Caco-2 (cell line): ENCODE data around the gene KDM2B. TPM values are rescaled to one million over a fixed set of nuclear protein-coding genes. Genes with fewer than 3 reads are reported as not detected.

Experiments used
- BruUV-seq: library from RNA; stranded (reverse); fragments of 400-500 nt; replicated peaks from 2 replicates; lab custom pipeline; 2021; lab: Mats Ljungman, UMichigan
- CTCF ChIA-PET: fragments of 300-600 bp; sonication (Branson Sonifier 250); formaldehyde crosslinking; loops from one replicate; lab custom pipeline; 2022; ENCODE audit warnings: antibody characterized with exemption; lab: Charles Lee
- POLR2A ChIA-PET: fragments of 300-600 bp; sonication (Branson Sonifier 250); formaldehyde crosslinking; loops from one replicate; lab custom pipeline; 2022; ENCODE audit warnings: antibody characterized with exemption; lab: Charles Lee
- DNase-seq, 2 experiments: peaks; one replicate each; pipeline versions ENCODE4 v3.0.0 to v3.0.0-alpha.2; 2020 to 2022
- H3K27me3 ChIP-seq: replicated peaks from 2 replicates; pipeline ENCODE4 v1.6.0; 2011; ENCODE audit warnings: low read length; ENCODE audit not compliant: control insufficient read depth, insufficient read depth
- H3K36me3 ChIP-seq: 2 replicates; pipeline ENCODE4 v1.5.1; 2011; ENCODE audit warnings: low read length; ENCODE audit not compliant: control insufficient read depth, insufficient read depth
- H3K4me1 ChIP-seq: fragments of 250-450 bp; sonication (Bioruptor Pico); 2 replicates; pipeline ENCODE4 v1.5.1; 2020; ENCODE audit warnings: mild to moderate bottlenecking
- H3K4me3 ChIP-seq: 2 replicates; pipeline ENCODE4 v1.5.1; 2011; ENCODE audit warnings: low read depth, mild to moderate bottlenecking, control low read depth, low read length
- H3K9me3 ChIP-seq: fragments of 250-450 bp; sonication (Bioruptor Pico); 2 replicates; pipeline ENCODE4 v1.5.1; 2020; ENCODE audit warnings: mild to moderate bottlenecking, moderate library complexity
- H3K27ac Mint-ChIP-seq: one replicate; pipeline ENCODE4 v1.8.0; 2022; ENCODE audit warnings: mixed read lengths; ENCODE audit not compliant: unreplicated experiment
- H3K27me3 Mint-ChIP-seq: one replicate; pipeline ENCODE4 v1.8.0; 2022; ENCODE audit warnings: mixed read lengths; ENCODE audit not compliant: insufficient read depth, unreplicated experiment
- H3K36me3 Mint-ChIP-seq: one replicate; pipeline ENCODE4 v1.8.0; 2022; ENCODE audit warnings: mild to moderate bottlenecking, mixed read lengths; ENCODE audit not compliant: insufficient read depth, unreplicated experiment
- H3K4me1 Mint-ChIP-seq: one replicate; pipeline ENCODE4 v1.8.0; 2022; ENCODE audit warnings: low read depth, mixed read lengths; ENCODE audit not compliant: unreplicated experiment
- H3K4me3 Mint-ChIP-seq: one replicate; pipeline ENCODE4 v1.8.0; 2022; ENCODE audit warnings: mild to moderate bottlenecking, moderate library complexity, mixed read lengths; ENCODE audit not compliant: unreplicated experiment
- H3K9me3 Mint-ChIP-seq: one replicate; pipeline ENCODE4 v1.8.0; 2022; ENCODE audit warnings: mixed read lengths; ENCODE audit not compliant: unreplicated experiment
- CTCF ChIP-seq, 2 experiments: fragments of 200-600 bp in 1 of 2; IDR thresholded peaks; 1 replicate in 1 of 2; 2 replicates in 1 of 2; pipeline versions ENCODE4 v1.5.1 to v1.8.0; 2011 to 2022; ENCODE audit warnings: antibody characterized with exemption in 1 of 2, control low read depth in 1 of 2, inconsistent platforms in 1 of 2, low read depth in 1 of 2, low read length in 1 of 2, mild to moderate bottlenecking in 1 of 2, moderate library complexity in 1 of 2; ENCODE audit not compliant: insufficient read depth in 1 of 2, severe bottlenecking in 1 of 2, unreplicated experiment in 1 of 2
- intact Hi-C: fragments of 100-400 bp; cut with micrococcal nuclease; formaldehyde crosslinking; loops from one replicate; pipeline ENCODE4 v1.10.0; 2022; ENCODE audit not compliant: unreplicated experiment
- total RNA-seq: library from RNA; stranded (reverse); gene quantifications from 2 replicates; pipeline ENCODE4 v1.2.3, GENCODE V29; 2022

Gene KDM2B
- total RNA-seq, 1 experiment from 2014 or later, result 48.4 TPM

GRCh38 chr12:121532503-121533393 lies 48.1 kb downstream of the KDM2B start:
- Mint-ChIP-seq H3K36me3 (peaks cover 31% of the 10 kb centered on the region), H3K9me3 (no peaks in the 10 kb centered on the region), H3K4me3 (no peak overlapping the region), H3K4me1 (peaks cover 7% of the 10 kb centered on the region), H3K27ac (no peak overlapping the region), H3K27me3 (no peaks in the 10 kb centered on the region)
- no peak for DNase-seq
- H3K4me1 ChIP-seq, result peaks cover 15% of the 10 kb centered on the region
- no peaks in the 10 kb centered on the region; the same call in none of the 2 replicates for H3K36me3 ChIP-seq
- H3K4me3 ChIP-seq, result no peak overlapping the region
- no peaks in the 10 kb centered on the region for H3K9me3 ChIP-seq
- TF ChIP-seq CTCF (IDR thresholded peaks at IDR 0.05; ENCODE audit: insufficient read depth in 1 of 2, low read depth in 1 of 2, low read length in 1 of 2, severe bottlenecking in 1 of 2, unreplicated experiment in 1 of 2), result no peak
- ChIA-PET CTCF (no interaction called here), POLR2A (interaction anchor here (0.5 kb wide), 1 partner anchor 62 kb away, joined by 3 read pairs; no protein-coding TSS in a partner anchor)
- intact Hi-C loops, result no loop called here
- BruUV-seq, result no TSS peak
- H3K27me3 ChIP-seq, result no peaks in the 10 kb centered on the region

DNA sequence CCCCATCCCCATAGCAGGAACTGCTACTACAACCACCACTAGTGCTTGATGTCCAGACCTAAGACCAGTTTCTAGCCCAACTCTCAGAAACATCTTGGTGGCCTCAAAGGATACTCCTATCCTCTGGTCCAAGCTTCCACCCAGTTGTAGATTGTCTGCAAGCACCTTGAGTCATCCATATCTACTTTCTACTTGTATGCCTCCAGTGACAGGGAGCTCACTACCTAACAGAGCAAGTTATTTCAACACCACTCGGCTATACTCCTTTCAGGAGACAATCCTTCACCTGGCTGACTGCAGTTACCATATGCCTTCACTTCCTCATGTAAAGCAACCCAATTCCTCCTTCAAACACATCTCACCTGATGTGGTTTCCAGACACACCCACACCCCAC lies 49.5 kb downstream of the KDM2B start:
- H3K36me3 ChIP-seq, result no peaks in the 10 kb centered on the region; the same call in none of the 2 replicates
- Mint-ChIP-seq H3K4me3 (no peak overlapping the region), H3K27ac (no peak overlapping the region), H3K36me3 (peaks cover 31% of the 10 kb centered on the region), H3K27me3 (no peaks in the 10 kb centered on the region), H3K9me3 (no peaks in the 10 kb centered on the region), H3K4me1 (peaks cover 2% of the 10 kb centered on the region)
- no peak overlapping the region for H3K4me3 ChIP-seq
- intact Hi-C loops, result no loop called here
- ChIA-PET CTCF (no interaction called here), POLR2A (no interaction called here)
- no peak for TF ChIP-seq CTCF (IDR thresholded peaks at IDR 0.05; ENCODE audit: insufficient read depth in 1 of 2, low read depth in 1 of 2, low read length in 1 of 2, severe bottlenecking in 1 of 2, unreplicated experiment in 1 of 2)
- no TSS peak for BruUV-seq
- H3K4me1 ChIP-seq, result peaks cover 10% of the 10 kb centered on the region
- H3K27me3 ChIP-seq, result no peaks in the 10 kb centered on the region
- no peaks in the 10 kb centered on the region for H3K9me3 ChIP-seq
- DNase-seq, result no peak

DNA sequence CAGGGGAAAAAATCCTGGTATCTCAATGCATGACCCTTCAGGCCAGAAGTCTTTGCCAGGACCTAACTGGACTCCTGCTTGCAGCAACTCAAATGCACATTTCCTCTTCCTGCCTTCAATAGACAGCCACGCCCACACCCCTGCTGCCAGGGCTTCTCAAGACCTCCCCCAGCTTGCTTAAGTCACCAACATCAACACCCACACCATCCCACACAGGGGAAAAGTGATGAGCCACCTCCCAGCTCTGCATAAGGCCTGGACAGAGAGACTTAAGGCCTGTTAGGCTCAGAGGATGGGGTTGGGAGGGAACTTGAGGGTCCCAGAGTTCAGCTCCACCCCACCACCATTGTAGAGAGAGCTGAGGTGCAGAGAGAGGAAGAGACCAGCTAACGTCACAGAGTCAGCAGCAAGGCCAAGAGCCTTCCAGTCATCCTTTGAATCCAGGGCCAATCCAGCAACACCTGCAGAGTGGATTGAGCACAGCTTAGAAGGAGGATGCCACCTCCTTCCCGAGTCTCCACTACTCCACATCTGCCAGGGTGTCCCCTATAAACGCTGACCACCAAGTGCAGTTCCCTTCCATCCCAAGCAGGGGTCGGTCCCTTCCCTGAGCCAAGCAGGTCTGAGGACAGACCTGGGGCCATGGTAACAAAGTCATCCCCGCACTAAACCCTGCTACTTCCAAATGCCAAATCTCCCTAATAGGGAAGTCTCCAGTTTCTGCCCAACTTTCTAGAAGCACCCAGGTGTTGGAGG lies 50.0 kb downstream of the KDM2B start:
- Histone ChIP-seq H3K4me3 (no peak overlapping the region), H3K36me3 (no peaks in the 10 kb centered on the region; the same call in none of the 2 replicates), H3K27me3 (no peaks in the 10 kb centered on the region), H3K4me1 (peaks cover 4% of the 10 kb centered on the region), H3K9me3 (no peaks in the 10 kb centered on the region)
- no peak for TF ChIP-seq CTCF (IDR thresholded peaks at IDR 0.05; ENCODE audit: insufficient read depth in 1 of 2, low read depth in 1 of 2, low read length in 1 of 2, severe bottlenecking in 1 of 2, unreplicated experiment in 1 of 2)
- Mint-ChIP-seq H3K36me3 (peaks cover 31% of the 10 kb centered on the region), H3K27me3 (no peaks in the 10 kb centered on the region), H3K9me3 (no peaks in the 10 kb centered on the region), H3K4me1 (no peaks in the 10 kb centered on the region), H3K4me3 (no peak overlapping the region), H3K27ac (no peak overlapping the region)
- BruUV-seq, result no TSS peak
- intact Hi-C loops, result no loop called here
- POLR2A ChIA-PET, result no interaction called here
- CTCF ChIA-PET, result no interaction called here
- no peak for DNase-seq
